HG03025 (cell line): ENCODE data around the gene SLX4IP.
"Not testable (repeated sequence)": the region's sequence is repeated elsewhere in the genome, so short reads cannot be mapped to it uniquely, and the experiment has no call there.

Source experiments
- ATAC-seq: cut with Tn5 transposase; IDR thresholded peaks from one replicate; pipeline ENCODE4 v1.9.1; 2021; ENCODE audit warnings: mild to moderate bottlenecking, moderate library complexity; ENCODE audit not compliant: unreplicated experiment, low FRiP score

Gene SLX4IP

DNA sequence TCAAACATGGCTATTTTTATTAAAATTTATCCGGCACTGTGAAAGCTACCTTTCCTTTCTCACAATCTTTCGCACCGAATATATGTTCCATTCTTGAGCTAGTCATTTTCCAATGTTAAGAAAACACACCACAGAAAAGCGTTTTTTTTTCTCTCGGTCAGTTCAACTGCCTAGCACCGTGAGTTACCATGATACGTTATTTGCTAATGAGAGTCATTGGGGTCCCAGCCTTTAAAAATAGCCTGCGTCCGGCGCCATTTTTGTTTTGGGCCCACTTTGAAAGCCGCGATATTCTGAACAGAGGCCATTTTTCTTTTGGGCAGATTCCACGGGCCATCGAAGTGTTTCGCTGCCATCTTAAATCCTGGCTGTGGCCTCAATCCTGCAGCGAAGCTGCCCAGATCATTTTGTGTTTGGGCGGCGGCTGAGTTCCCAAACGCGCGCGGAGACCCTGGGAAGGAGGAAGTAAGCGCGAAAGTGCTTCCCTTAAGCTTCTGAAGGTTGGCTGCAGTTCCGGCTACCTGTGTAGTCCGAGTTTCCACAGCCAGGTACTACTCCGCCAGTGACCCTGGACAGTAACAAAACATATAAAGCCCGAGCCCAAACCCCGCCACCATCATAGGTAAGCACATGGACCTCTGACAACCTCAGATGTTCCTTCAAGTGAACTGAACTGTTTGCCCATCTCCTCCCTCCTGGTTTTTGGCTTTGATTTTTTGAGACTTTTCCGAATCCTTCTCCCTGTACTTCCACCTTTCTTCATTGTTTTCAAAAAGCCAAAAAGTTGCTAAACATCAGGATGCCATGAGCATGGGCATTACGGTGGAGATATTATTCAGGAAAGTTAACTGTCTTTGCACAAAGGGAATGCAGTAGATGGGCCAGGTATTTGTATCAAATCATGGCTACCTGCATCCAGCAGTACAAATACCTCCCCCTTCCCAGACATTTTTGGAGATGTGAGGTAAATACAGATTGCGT, at the start of gene SLX4IP:
TSS of gene SLX4IP (plus strand) at position 474 of the 981 bp plus-strand sequence. CDS start 22,900 bp downstream, outside the sequence.
- ATAC-seq, result peak; percentile 48

DNA sequence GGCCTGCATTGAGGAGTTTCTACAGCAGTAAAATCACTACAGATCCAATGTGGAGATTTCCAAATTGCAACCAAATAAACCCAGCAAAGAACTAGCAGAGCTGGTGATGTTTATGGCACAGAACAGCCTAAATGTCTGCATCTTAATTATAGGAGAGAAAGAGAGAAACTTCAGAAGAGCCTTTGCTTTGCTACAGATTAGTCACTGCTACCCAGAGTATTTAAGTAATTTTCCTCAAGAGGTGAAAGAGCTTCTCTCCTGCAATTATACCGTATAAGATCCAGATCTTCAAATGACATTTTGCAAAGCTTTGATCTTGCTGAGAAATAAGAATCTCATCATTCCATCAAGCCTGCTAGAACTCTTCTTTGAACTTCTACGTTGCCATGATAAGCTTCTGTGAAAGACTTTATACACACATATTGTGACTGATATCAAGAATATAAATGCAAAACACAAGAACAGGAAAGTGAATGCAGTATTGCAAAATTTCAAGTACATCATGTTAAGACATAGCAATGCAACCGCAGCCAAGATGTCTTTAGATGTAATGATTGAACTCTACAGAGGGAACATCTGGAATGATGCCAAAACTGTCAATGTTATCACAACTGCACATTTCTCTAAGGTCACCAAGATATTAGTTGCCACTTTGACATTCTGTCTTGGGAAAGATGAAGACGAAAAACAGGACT, 49.1 kb upstream of the SLX4IP start:
- ATAC-seq, result no peak

DNA sequence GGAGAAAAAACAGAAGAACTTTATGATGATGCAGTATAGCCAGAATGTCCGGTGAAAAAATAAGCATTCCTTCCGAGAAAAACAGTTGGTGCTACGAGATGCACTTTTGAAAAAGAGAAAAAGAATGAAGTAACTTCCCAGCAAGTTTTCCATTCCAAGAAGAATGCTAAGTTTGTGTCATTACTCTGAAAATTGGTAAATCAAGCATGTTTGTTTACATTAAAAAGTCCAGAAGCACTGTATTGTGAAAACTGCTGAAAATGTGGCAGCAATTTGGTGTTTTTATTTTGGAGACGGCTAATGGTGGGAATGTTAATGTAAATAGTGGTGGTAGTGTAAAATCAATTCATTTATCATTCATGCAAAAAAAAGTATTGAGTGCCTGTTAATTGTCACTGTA, 47.4 kb upstream of the SLX4IP start:
- ATAC-seq, result no peak

DNA sequence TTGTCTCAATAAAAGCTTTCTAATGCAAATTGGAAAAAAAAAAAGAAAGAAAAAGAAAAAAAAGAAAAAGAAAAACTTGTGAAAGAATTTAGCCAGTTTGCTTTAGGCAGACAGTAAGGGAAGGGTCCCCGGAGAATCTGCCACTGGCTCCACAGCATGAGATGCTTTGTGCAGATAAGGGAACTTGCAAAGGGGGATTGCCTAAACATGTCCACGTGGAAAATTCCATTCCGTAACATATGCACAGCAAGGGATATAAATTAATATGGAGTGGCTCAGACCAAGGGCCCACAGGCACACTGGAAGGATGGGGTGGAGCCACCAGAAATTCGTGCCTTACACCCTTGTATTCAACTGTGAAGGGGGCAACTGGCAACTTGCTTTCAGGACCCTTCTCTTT, 46.5 kb upstream of the SLX4IP start:
- no peak for ATAC-seq

DNA sequence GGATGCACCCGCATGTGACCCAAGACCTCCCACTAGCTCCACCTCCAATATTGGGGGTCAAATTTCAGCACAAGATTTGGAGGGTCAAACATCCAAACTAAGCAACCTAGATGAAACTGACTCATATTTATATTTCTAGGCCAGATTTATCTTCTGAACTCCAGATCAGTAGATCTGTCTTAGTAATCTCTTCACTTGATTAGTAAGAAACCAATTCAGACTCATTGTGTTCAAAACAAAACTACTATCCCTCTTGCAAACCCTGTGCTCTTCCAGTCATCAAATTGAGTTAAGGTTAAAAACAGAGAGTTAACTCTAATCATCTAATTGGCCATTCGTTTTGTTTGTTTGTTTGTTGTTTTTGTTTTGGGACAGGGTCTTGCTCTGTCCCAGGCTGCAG, 44.4 kb upstream of the SLX4IP start:
- no peak for ATAC-seq

DNA sequence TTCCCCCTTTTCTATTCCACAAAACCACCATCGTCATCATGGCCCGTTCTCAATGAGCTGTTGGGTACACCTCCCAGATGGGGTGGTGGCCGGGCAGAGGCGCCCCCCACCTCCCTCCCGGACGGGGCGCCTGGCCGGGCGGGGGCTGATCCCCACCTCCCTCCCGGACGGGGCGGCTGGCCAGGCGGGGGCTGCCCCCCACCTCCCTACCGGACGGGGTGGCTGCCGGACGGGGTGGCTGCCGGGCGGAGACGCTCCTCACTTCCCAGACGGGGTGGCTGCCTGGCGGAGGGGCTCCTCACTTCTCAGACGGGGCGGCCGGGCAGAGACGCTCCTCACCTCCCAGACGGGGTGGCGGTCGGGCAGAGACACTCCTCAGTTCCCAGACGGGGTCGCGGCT, 40.4 kb upstream of the SLX4IP start:
- not testable (repeated sequence) for ATAC-seq

DNA sequence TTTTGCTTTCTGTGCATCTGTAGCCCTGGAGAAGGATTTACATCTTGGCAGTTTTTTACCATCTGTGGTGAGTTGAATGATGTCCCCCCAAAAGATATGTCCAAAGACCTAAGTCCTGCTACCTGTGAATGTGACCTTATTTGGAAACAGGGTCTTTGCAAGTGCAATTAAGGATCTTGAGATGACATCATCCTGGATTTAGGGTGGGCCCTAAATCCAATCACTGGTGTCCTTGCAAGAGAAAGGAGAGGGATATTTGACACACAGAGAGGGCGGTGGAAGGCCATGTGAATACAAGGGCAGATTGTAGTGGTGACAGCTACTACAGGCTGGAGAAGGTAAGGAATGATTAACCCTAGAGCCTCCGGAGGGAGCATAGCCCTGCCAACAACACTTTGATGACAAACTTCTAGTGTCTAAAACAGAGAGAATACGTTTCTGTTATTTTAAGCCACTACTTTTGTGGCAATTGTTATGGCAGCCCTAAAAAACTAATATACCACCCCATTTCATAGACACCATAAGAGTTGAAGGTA, 36.2 kb upstream of the SLX4IP start:
- no peak for ATAC-seq

DNA sequence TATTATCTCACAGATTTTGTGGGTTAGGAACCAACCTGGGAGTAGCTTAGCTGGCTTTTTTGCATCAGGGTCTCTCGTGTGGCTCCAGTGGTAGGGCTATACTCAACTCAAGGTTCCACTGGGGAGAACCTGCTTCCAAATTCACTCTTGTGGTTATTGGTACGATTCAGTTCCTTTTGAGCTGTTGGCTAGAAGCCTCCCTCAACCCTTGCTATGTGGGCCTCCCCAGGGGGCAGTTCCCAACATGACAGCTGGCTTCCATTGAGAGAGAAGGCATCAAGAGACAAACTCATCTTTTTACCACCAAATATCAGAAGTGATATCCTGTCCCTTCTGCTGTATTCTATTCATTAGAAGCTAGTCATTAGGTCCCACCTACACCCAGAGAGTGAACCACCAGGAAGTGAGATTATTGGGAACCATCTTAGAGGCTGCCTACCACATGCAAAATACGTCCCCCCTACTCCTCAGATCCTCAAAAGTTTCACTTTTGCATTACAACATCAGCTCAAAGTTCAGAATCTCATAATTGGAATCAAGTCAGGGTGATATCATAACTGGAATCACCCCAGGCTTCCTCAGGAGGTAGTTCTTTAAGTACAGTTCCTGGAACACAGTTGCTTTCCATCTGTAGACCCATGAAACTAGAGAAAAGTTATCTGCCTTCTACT, 32.0 kb upstream of the SLX4IP start:
- no peak for ATAC-seq

DNA sequence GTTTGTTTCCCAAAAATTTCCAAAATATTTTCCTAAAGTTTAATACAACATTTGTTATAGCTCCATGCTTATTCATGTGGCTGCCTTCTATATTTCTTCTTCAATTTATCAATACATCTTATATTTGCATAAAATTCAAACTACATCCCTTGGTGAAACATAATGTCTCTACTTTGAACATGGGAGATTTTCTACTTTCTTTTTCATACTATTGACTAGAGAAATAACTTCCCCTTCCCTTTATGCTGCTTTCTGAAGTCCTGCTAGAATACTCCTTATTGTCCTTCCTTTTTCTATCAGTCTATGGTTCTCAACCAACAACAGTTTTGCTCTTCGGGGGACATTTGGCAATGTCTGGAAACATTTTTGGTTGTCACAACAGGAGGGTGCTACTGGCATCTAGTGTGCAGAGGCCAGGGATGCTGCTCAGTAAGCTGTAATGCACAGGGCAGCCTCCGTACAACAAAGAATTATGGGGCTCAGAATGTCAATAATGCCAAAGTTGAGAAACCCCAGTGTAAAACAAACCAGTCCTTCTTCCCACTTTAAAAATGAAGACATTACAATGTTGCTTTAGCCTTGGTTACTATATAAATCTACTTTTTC, 31.0 kb upstream of the SLX4IP start:
- no peak for ATAC-seq

DNA sequence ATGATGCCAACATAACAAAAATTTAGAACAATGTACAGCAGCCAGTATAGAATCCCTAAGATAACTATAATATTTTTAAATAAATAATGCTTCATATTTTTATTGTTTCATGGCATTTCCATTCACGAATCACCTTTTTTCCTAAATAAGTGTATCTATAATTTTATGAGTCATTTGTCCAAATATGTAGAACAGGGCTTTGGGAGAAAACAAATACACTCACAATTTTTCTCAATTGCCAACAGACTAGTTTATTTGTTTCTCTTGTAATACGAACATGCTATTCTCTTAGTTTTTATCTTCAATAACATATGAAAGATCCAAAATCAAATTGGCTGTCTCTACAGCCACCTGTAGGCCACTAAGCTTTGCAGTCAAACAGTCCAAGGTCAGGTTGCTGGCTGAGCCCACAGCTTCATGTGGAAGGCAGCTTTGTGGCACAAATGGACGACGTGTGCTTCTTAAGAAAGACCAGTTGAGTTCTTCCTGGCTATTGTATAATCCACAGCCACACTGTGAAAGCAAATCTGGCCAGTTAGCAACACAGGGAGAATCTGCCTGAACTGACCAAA, 30.1 kb upstream of the SLX4IP start:
- no peak for ATAC-seq

DNA sequence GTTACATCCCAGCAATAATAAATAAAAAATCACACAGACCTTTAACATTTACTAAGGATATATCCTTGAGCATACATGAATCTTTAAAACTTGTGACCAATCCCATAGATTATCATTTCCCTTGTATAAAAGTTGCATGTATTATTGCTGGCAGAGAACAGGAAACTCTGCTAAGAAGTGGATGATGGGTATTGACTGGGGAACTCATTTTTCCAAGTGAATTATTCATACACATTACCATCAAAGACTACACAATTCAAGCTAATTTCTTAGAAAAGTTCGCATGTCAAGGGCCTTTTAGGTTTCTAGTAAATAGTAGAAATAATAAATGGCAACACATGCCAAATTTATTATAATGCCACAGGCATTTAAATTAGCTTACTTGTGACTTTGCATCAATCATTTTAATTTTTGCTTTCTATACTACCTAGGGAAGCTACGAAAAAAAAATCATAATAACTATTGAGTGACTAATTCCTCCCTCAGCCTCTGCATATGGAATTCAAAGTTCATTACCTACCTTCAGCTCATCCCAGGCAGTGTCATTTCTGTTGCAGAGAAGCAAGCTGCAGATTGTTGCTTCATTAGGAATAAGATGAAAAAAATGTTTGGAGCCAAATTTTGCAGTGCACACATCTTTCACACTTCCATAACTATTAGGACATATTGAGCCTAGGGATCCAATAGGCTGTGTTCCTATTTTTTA, 26.8 kb upstream of the SLX4IP start:
- no peak for ATAC-seq

DNA sequence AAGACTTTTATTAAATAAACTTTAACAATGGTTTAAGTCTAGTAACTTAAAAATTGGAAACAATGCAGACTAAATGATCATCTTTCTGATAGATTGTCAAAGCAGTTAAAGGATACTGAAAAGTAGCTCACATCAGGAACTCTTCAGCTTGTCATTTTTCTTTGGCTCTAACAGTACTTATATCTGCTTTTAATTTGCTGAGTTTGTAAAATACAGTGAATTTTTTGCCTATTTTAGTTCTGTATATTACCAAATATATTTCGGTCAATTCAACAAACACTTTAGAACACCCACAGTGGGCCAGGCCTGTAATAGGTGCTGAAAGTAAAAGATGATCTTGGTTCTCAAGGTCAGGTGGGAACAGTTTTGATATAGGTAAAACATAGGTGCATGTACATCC, 23.4 kb upstream of the SLX4IP start:
- ATAC-seq, result no peak

DNA sequence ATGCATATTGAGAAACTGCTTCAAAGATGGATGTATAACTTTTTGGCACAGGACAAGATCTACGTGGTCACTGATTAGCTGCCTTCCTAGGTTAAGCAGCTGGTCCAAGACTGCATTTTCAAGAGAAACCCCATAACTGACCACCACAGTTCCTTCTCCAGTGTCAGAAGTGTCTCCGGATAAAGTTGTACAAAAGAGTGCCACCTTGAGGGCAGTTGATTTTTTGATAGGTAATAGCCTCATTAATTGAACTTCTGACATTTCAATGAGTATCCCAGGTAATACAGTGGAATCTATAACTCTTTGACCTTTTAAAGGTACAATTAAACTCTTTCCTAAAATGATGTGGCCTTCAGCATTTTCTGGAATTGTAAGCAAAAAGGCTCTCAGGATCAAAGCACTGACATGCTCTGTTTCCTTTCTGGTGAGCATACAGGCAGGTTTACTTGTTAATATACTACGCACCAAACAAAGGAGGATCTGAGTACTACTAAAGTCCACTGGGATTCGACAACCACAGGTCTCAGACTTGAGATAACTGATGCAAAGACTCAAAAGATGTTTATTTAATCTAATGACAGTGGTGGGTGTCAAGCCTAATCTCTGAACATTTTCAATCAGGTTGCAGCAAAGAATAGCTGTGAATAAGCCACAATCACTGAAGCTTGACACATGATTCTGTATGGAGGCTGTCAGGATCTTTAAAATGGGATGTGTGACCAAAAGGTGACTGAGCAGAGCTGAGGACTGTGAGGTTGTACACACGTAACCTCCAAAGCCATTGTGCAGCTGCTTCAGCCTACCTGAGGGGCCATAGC, 22.3 kb upstream of the SLX4IP start:
- ATAC-seq, result no peak

DNA sequence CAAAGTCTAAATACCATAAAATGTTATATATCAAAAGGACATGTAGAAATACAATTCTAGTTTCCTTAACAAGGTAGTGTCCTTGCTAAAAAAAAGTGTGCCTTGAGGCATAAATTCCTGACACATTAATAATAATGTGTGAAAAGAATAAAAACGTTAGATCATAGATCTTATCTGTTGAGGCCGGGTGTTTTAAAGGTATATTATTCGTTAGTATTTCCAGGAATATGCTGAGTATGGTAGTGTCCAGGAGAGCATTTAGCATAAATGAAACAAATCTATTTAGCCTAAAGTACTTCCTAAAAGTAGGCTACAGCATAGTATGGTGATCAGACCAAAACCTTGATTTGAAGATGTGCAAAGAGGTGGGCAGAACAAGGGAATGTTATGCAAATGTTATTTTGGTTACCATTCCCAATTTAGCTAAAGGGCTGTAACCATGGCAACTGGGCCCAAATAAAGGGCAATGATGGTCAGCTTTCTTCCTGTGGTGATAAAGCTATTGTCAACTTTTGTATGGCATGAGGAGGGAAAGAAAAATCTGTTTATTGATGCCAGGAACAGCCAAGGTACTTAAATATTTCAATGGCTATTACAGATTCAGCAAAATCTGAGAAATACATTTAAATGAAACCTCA, 20.0 kb upstream of the SLX4IP start:
- ATAC-seq, result no peak

DNA sequence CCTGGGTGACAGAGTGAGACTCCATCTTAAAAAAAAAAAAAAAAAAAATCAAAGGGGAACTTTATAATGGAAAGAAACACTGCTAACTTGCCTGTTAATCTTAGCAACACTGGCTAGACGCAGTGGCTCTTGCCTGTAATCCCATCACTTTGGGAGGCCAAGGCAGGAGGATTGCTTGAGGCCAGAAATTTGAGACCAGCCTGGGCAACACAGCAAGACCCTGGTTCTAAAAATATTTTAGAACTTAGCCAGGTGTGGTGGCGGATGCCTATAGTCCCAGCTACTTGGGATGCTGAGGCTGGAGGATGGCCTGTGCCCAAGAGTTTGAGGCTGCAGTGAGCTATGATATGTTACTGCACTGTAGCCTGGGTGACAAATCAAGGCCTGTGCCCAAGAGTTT, 17.9 kb upstream of the SLX4IP start:
- not testable (repeated sequence) for ATAC-seq

DNA sequence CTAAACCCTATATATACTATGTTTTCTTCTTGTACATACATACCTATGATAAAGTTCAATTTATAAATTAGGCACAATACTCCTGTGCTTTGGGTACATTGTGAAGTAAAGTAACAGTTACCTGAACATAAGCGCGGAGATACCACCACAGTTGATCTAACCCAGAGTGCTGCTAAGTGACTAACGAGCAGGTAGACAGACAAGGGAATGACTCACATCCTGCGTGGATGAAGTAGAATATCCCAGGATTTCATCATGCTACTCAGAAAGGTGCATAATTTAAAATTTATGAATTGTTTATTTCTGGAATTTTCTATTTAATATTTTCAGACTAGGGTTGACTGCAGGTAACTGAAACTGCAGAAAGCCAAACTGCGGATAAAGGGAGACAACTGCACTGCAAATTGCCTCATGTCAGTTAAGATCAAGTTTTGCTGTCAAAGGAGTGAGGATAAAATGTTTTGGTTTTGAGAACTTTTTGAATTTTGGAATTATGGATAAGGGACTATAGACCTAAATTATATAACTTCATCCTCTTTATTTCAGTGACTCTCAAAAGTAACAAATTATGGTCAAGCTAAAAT, 15.5 kb upstream of the SLX4IP start:
- no peak for ATAC-seq

DNA sequence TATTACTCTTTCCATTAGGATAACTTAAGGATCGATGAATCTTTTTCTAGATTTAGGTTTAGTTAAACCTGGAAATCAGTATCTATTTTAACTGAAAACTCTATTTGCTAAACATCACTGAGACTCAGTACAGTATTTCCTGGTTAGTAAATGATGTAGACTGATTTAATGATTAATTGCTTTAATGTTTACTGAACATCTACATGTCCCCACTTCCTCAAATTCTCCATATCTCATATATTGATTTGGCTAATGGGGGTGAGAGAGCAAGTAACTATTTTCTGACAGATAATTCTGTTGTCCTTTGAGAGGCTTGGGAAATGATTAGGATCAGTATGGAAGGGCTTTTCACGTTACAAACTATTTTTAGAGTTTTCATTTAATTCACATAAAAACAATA, 11.4 kb upstream of the SLX4IP start:
- no peak for ATAC-seq
